A549 (cell line): ENCODE data around the gene RBMS3. TPM values are rescaled to one million over a fixed set of nuclear protein-coding genes. Genes with fewer than 3 reads are reported as not detected.
A peak's percentile ranks its signal among the peaks of the same experiment; 100 is the strongest.
"Not testable (repeated sequence)": the region's sequence is repeated elsewhere in the genome, so short reads cannot be mapped to it uniquely, and the experiment has no call there.

ENCODE experiments used
- ATAC-seq, 2 experiments: fragments of 200-7000 bp in 1 of 2; fragments of >200 bp in 1 of 2; cut with Nextera tagmentation in 1 of 2; cut with Tn5 transposase in 1 of 2; 3 replicates each; pipeline versions ENCODE4 v1.8.0 to v1.9.1; 2018 to 2020; ENCODE audit warnings: mild to moderate bottlenecking in 1 of 2, moderate library complexity in 1 of 2
- CTCF ChIA-PET: fragments of 300-600 bp; sonication (Branson Sonifier 250); formaldehyde crosslinking; extraction: SDS; loops from one replicate; lab custom pipeline; 2021; ENCODE audit warnings: antibody characterized with exemption, inconsistent platforms; lab: Yijun Ruan, JAX
- POLR2A ChIA-PET: fragments of 350-600 bp; formaldehyde crosslinking; extraction: SDS; loops from one replicate; lab custom pipeline; 2021; ENCODE audit warnings: antibody characterized with exemption, inconsistent platforms; lab: Yijun Ruan, JAX
- DNase-seq, 2 experiments: peaks; one replicate each; pipeline versions ENCODE4 v3.0.0 to v3.0.0-alpha.2; 2011 to 2016; ENCODE audit warnings: low read depth in 1 of 2, low spot score in 1 of 2
- FAIRE-seq: peaks from 2 replicates; lab custom pipeline; 2011; peaks lifted over from hg19 to GRCh38; lab: Jason Lieb, UNC
- H3K27ac ChIP-seq, 2 experiments: fragments of >200 bp; sonication (Bioruptor Twin); formaldehyde crosslinking; 3 replicates each; pipeline ENCODE4 v1.5.1; 2016 to 2017
- H3K4me1 ChIP-seq: fragments of >200 bp; sonication (Bioruptor Twin); formaldehyde crosslinking; 3 replicates; pipeline ENCODE4 v1.6.1; 2016
- H3K4me2 ChIP-seq: fragments of >200 bp; sonication (Bioruptor Twin); formaldehyde crosslinking; 3 replicates; pipeline ENCODE4 v1.6.1; 2016
- H3K4me3 ChIP-seq: fragments of >200 bp; sonication (Bioruptor Twin); formaldehyde crosslinking; 3 replicates; pipeline ENCODE4 v1.5.1; 2016
- H3K9me3 ChIP-seq: fragments of >200 bp; sonication (Bioruptor Twin); formaldehyde crosslinking; 3 replicates; pipeline ENCODE4 v1.6.1; 2016
- BCL3 ChIP-seq: fragments of >200 bp; sonication (Bioruptor Twin); formaldehyde crosslinking; IDR thresholded peaks from 3 replicates; pipeline ENCODE4 v1.6.1; 2016
- CBX8 ChIP-seq: fragments of 200-600 bp; sonication (generic); IDR thresholded peaks from 2 replicates; pipeline ENCODE4 v1.6.1; 2016
- CEBPB ChIP-seq, 2 experiments: fragments of >200 bp in 1 of 2; sonication (Bioruptor Twin) in 1 of 2; formaldehyde crosslinking in 1 of 2; IDR thresholded peaks; 2 replicates each; pipeline ENCODE4 v1.6.1; 2012 to 2016
- CHD2 ChIP-seq: fragments of 150-350 bp; IDR thresholded peaks from 2 replicates; pipeline ENCODE4 v1.6.1; 2014; ENCODE audit warnings: low read length; ENCODE audit not compliant: partially characterized antibody
- E2F6 ChIP-seq: IDR thresholded peaks from 2 replicates; pipeline ENCODE4 v1.6.1; 2012; ENCODE audit warnings: low read depth, borderline replicate concordance
- EHMT2 ChIP-seq: fragments of 200-600 bp; sonication (generic); IDR thresholded peaks from 2 replicates; pipeline ENCODE4 v1.6.1; 2016; ENCODE audit warnings: antibody characterized with exemption, low read depth, mild to moderate bottlenecking, moderate library complexity
- ELK1 ChIP-seq: fragments of 150-350 bp; IDR thresholded peaks from 2 replicates; pipeline ENCODE4 v1.6.1; 2014; ENCODE audit warnings: low read depth, mild to moderate bottlenecking, low read length
- ESRRA ChIP-seq: fragments of 150-350 bp; IDR thresholded peaks from 2 replicates; pipeline ENCODE4 v1.6.1; 2014; ENCODE audit warnings: mild to moderate bottlenecking, low read length, borderline replicate concordance
- FOSL2 ChIP-seq, 2 experiments: fragments of 450-650 bp in 1 of 2; fragments of >200 bp in 1 of 2; sonication (Bioruptor Twin) in 1 of 2; formaldehyde crosslinking; IDR thresholded peaks; 2 replicates each; pipeline versions ENCODE4 v1.5.0 to v1.6.1; 2016 to 2020; ENCODE audit warnings: mild to moderate bottlenecking in 1 of 2, moderate library complexity in 1 of 2
- HES2 ChIP-seq: fragments of >200 bp; sonication (Bioruptor Twin); formaldehyde crosslinking; IDR thresholded peaks from 2 replicates; pipeline ENCODE4 v1.6.1; 2016
- HOXB5 ChIP-seq: fragments of 250-450 bp; sonication (Bioruptor Pico); IDR thresholded peaks from 2 replicates; pipeline ENCODE4 v1.5.0; 2020; ENCODE audit warnings: mild to moderate bottlenecking, moderate library complexity
- JUN ChIP-seq, 2 experiments: fragments of >200 bp; sonication (Bioruptor Twin); formaldehyde crosslinking; IDR thresholded peaks; 2 replicates in 1 of 2; 3 replicates in 1 of 2; pipeline ENCODE4 v1.6.1; 2016 to 2017
- KDM5A ChIP-seq: fragments of 200-600 bp; sonication (generic); IDR thresholded peaks from 2 replicates; pipeline ENCODE4 v1.6.1; 2016; ENCODE audit warnings: antibody characterized with exemption, mild to moderate bottlenecking
- MAX ChIP-seq: IDR thresholded peaks from 2 replicates; pipeline ENCODE4 v1.6.1; 2012
- POLR2A ChIP-seq: IDR thresholded peaks from 2 replicates; pipeline ENCODE4 v1.6.1; 2012; ENCODE audit warnings: mild to moderate bottlenecking, low read length
- RNF2 ChIP-seq: fragments of 200-600 bp; sonication (generic); IDR thresholded peaks from 2 replicates; pipeline ENCODE4 v1.6.1; 2016; ENCODE audit warnings: low read depth, mild to moderate bottlenecking, antibody characterized with exemption, moderate library complexity, borderline replicate concordance
- USF2 ChIP-seq: fragments of 450-650 bp; IDR thresholded peaks from 2 replicates; pipeline ENCODE4 v1.6.1; 2014; ENCODE audit warnings: antibody characterized with exemption
- ZSCAN20 ChIP-seq: fragments of 250-450 bp; sonication (Bioruptor Pico); IDR thresholded peaks from 2 replicates; pipeline ENCODE4 v1.8.0; 2022; ENCODE audit warnings: mild to moderate bottlenecking, moderate library complexity
- WGBS: methylation state at CpG from one replicate; pipeline ENCODE4 v1.1.6; 2017; ENCODE audit errors: missing lambda C conversion rate; 5-methylcytosine and 5-hydroxymethylcytosine counted together
- polyA plus RNA-seq, 4 experiments: library from polyadenylated mRNA; depleted of rRNA in 3 of 4; stranded (reverse); fragments of >200 nt; fragmentation: RNase III in 1 of 4; extraction: RNeasy Plus Mini Kit Qiagen cat#74134 plus additional on column Dnase treatment in 1 of 4; gene quantifications; 2 replicates in 3 of 4; 3 replicates in 1 of 4; pipeline ENCODE4 v1.2.3, GENCODE V29; 2011 to 2017

RBMS3 gene
- polyA plus RNA-seq, 2 of the 4 experiments (the other 2 are of a cell fraction), result 0.92 to 4.1 TPM

GRCh38 chr3:29324180-29324651 lies 43.3 kb downstream of the RBMS3 start:
- FAIRE-seq (peak; percentile 59), DNase-seq (peak; percentile 18 to 92), ATAC-seq (peak; percentile 99)
- H3K4me3 ChIP-seq, result peak overlapping the region; percentile 27
- WGBS, result 2% methylated on average over 5 of the region's 5 CpGs
- no peaks in the 10 kb centered on the region for H3K9me3 ChIP-seq
- peaks cover 38% of the 10 kb centered on the region for H3K4me1 ChIP-seq
- peak overlapping the region; percentile 79 for H3K4me2 ChIP-seq
- H3K27ac ChIP-seq, result peak overlapping the region; percentile 74 to 85
- TF ChIP-seq RNF2 (no peak), ELK1 (no peak), HOXB5 (CRISPR knock-in tag) (peak; percentile 43; the same call in 1 of the 2 replicates), JUN (IDR thresholded peaks at IDR 0.05) (peak in 1 of 2 experiments; percentile 38; a peak in 1 of 5 replicates), E2F6 (peak; percentile 79), HES2 (no peak), USF2 (peak; percentile 79), ESRRA (no peak), MAX (peak; percentile 96), FOSL2 (IDR thresholded peaks at IDR 0.05) (no peak), FOSL2 (CRISPR knock-in tag; IDR thresholded peaks at IDR 0.05) (peak; percentile 61), CBX8 (no peak), POLR2A (no peak), EHMT2 (no peak), BCL3 (0 out of 3 replicates have a peak, but pooled peaks have one; percentile 26), ZSCAN20 (CRISPR knock-in tag) (peak; percentile 66; the same call in 1 of the 2 replicates), KDM5A (no peak), CHD2 (no peak)
- ChIA-PET POLR2A (interaction anchor here (0.7 kb wide), 1 partner anchor 43 kb away, joined by 5 read pairs; the partner anchor contains the start of gene RBMS3), CTCF (interaction anchor here (0.6 to 2.8 kb wide), 2 partner anchors 11 to 15 kb away, joined by 3 to 10 read pairs; no protein-coding TSS in a partner anchor)

GRCh38 chr3:29326540-29326939 lies 45.7 kb downstream of the RBMS3 start:
- H3K4me3 ChIP-seq; ATAC-seq; FAIRE-seq; POLR2A ChIA-PET; H3K9me3 ChIP-seq; TF ChIP-seq FOSL2 (IDR thresholded peaks at IDR 0.05): not testable (repeated sequence)
- peak overlapping the region in 1 of 2 experiments; percentile 60; a peak in 3 of 6 replicates for H3K27ac ChIP-seq
- peak overlapping the region; percentile 47 for H3K4me2 ChIP-seq
- CTCF ChIA-PET, result interaction anchor here (2.8 kb wide), 1 partner anchor 9 kb away, joined by 10 read pairs; no protein-coding TSS in a partner anchor
- DNase-seq, result peak in 1 of 2 experiments; percentile 9
- 45% methylated on average over 10 of the region's 10 CpGs for WGBS
- TF ChIP-seq CEBPB (IDR thresholded peaks at IDR 0.05), result peak; percentile 62 to 76
- peak; percentile 16 for TF ChIP-seq FOSL2 (CRISPR knock-in tag; IDR thresholded peaks at IDR 0.05)
- peaks cover 61% of the 10 kb centered on the region for H3K4me1 ChIP-seq
